NCI-H82 (cell line): ENCODE measurements around the gene LHB.

ENCODE experiments used
- DNase-seq: peaks from one replicate; lab custom pipeline; 2025; lab: John Stamatoyannopoulos, UW

The LHB gene

DNA sequence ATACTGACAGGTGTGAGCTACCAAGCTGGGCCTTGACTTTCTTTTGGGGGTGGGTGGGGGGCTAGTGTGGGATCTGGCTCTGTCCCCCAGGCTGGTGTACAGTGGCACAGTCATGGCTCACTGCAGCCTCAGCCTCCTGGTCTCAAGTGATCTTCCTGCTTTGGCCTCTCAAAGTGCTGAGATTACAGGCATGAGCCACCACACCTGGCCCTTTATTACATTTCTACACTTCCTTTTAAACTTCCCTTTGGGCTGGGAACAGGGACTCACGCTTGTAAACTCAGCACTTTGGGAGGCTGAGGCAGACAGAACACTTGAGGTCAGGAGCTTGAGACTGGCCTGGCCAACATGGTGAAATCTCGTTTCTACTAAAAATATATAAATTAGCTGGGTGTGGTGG lies 39.8 kb downstream of the LHB start:
- DNase-seq = no peak

DNA sequence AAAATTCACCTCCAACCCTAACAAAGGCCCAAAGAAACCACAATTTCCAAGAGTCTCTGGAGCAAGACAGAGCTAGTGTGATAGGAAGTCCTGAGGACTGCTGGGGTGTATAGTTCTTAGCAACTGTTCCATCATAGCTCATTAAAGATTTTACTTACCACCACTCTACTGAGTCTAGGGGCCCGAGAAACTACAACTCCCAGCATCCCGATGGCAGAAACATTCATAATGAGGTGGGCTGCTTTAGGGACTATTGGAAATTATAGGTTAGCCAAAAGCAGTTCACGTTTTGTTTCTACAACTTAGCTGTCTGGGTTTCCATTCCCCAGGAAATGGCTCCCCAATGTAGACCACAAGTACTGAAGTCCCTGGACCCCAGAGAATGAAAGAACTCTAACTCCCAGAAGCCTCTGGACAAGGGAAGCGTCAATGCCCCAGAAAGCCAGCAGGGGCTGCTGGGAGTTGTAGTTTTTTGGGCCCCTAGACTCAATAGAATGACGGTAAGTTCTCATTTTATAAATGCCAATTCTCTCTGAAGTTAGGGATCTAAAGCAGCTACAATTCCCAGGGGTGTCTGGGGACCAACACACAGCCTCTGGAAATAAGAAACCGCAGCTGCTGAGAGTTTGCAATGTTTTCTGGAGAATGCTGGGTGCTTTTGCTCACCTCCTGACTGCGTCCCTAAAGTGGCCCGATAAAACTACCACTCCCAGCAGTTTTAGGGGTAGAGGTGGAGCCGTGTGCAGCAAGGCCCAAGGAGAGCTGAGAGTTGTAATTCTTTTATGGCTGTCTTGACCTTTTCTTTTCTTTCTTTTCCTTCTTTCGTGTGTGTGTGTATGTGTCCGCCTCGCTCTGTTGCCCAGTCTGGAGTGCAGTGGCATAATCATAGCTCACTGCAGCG lies 40.7 kb downstream of the LHB start:
- peak; percentile 78 for DNase-seq

DNA sequence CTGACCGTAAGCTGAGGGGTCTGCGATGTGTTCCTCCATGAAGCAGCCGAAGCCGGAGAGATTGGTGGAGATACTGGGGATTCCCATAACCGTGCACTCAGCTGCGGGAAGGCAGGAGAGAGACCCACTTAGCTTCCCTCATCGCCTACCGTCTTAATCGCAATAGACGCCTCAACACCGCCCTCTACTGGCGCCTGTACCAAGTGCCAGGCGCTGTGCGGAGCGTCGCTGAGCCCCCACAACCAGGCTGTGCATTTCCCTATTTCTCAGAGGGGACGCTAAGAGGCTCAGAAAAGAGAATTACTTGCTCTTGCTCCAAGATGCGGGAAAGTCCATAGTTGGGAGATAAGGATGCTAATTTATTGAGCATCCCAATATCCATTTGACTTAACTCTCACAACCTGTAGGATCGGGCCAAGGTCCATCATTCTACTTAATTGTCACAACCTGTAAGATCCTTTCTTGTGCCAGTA lies 45.9 kb downstream of the LHB start:
- DNase-seq = peak; percentile 94

DNA sequence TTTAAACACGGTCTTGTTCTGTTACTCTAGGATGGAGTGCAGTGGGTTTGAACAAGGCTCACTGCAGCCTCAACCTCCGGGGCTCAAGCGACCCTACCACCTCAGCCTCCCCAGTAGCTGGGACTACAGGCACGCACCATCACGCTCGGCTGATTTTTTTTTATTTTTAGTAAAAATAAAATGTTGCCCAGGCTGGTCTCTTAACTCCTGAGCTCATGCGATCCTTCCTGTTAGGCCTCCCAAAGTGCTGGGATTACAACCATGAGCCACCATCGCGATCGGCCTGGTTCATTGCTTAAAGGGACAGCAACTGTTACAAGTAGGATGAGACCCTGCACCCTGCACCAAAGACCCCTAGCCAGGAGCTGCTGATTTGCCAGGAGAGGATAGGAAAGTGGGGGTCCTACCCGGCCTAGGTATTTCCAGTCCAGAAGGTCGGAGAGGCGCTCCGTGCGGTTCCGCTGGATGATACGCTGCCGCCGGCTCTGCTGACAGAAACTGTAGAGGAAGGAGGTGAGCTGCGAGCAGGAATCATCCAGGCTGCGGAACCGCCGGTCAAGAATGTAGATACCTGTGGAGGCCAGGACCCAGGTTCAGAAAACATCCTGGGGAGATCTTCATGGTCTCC lies 46.6 kb downstream of the LHB start:
- DNase-seq = no peak

DNA sequence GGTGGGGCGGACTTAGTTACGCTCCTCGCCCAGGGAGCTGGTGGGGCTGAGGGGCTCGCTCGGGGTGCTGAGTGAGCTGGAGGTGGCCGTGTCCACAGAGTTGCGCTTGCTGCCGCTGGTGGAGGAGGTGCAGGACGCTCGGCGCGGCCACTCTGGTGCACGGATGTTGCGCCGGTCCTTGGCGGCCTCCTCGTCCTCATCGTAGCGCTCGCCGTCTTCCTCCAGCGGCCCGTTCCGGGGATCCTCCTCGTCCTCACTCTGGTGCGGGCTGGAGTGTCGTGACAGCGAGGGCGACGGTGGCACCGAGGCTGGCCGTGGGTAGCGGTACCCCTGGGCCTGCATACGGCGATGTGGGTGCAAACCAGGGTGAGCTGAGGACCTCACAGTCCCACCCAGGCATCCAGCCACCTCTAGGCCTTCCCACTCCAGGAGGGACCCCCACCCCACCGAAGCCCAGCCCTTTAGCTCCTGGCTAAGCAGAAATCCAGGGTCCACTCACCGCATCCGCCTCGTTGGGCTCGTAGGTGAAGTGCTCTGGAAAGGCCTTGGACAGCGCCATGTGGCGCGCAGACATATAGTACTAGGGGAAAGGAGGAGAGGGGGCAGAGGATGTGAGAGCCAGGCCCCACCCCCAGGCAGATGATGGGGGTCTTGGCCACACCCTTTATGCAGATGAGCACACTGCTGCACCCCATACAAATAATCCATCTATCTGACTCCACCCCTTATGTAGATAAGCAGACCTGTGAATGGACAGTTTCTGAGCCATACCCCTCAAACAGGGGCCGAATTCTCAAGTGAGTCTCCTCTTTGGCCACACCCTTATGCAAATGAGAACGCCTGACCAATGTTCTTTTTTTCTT lies 47.4 kb downstream of the LHB start:
- peak; percentile 82 for DNase-seq

DNA sequence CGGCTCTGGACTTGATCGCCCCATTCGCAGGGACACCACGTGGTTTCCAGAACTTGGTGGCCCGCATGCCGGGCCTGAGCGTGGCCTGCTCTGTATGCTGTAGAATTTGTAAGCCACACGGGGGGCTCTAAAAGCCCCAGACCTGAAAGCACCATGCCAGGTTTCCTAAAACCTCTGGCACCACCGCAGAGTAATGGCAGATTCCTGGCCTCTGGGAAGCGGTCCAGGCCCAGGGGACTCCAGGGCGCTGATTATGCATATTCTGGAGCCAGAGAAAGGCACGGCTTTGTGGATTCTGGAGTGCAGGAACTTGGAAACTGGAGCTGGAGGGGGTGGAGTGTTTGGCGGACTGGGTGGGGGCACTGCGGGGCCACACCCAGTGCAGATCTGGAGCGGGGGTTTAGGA lies 48.1 kb downstream of the LHB start:
- no peak for DNase-seq

DNA sequence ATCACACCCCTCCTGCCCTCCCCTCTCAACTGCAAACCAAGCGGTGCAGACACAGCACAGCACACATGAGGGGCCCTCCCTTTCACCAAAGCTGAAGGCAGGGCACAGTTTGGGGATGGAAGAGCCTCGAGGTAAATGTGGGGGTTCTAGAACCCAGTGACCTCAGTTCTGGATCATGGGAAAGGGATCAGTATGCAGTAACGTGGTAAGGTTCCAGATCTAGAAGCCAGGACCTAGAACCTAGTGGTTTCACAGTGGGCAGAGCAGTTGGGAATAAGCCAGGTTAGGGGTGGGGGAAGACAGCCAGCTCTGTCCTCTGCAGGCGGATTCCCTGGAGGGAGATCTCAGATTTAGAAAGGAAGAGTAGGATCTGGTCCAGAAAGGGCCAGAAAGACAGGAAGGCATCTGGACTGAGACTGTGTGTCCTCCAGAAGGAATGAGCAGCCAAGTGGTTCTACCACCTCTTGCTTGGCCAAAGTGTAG lies 48.7 kb downstream of the LHB start:
- DNase-seq = no peak

DNA sequence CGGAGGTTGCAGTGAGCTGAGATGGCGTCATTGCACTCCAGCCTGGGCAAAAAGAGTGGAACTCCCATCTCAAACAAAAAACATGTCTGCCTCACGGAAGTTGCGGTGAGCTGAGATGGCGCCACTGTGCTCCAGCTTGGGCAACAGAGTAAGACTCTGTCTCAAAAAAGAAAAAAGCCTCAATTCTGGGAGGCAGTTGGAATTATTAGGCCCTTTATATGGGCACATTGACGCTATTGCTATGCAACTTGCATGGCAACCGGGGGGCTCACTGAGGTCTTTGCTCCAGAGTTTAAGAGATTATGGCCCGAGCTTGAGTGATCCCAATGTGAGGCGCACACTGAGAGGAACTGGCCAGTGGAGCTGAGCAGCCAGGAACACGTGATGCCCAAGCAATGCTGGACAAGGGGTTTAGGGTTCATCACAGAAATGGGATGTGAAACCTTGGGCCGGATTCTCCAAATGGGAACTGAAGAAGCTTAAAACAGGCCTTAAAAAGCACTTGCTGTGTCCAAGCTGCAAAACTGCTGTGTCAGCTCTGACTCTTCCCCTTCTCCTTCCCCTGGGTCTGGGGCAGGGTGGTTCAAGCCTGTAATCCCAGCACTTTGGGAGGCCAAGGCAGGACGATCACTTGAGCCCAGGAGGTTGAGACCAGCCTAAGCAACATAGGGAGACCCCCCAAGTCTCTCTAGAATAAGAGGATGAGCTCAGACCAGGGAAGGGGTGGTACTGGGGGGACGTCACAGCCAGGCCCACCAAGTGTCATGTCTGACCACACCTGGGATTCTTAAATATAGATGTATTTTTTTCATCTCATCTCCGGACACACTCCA lies 49.3 kb downstream of the LHB start:
- no peak for DNase-seq

DNA sequence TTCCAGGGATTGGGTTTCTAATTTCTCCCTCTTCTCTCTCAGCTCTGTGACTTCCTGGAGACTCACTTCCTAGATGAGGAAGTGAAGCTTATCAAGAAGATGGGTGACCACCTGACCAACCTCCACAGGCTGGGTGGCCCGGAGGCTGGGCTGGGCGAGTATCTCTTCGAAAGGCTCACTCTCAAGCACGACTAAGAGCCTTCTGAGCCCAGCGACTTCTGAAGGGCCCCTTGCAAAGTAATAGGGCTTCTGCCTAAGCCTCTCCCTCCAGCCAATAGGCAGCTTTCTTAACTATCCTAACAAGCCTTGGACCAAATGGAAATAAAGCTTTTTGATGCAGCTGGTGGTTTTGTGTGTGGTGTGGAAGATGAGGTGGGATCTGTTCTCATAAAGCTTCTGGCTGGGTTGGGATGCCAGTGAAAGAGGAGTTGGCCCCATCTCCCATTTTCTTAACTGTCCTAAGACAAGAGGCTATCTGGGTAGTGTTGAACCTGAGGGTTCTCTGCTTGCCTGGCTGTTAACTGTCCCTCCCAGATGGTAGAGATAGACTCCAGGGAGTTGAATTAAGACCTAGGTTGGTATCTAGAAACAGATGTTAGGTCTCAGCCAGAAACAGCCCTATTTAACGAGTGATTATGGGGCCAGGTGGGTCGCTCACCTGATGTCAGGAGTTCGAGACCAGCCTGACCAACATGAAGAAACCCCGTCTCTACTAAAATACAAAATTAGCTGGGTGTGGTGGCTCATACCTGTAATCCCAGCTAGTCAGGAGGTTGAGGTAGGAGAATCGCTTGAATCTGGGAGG lies 50.1 kb downstream of the LHB start:
- DNase-seq = no peak
